WTC11 (cell line): ENCODE measurements around the gene KDM5B. TPM values are rescaled to one million over a fixed set of nuclear protein-coding genes. Genes with fewer than 3 reads are reported as not detected.

Source experiments
- ATAC-seq: fragments of 200-7000 bp; cut with Tn5 transposase; 2 replicates; pipeline ENCODE4 v1.10.0; 2021; ENCODE audit warnings: mild to moderate bottlenecking, moderate library complexity
- CTCF ChIA-PET: fragments of 300-600 bp; sonication (Branson Sonifier 250); formaldehyde crosslinking; loops from one replicate; lab custom pipeline; 2021; ENCODE audit warnings: antibody characterized with exemption; lab: Charles Lee
- POLR2A ChIA-PET: fragments of 350-600 bp; sonication (Branson Sonifier 250); formaldehyde crosslinking; loops from one replicate; lab custom pipeline; 2021; ENCODE audit warnings: antibody characterized with exemption; lab: Charles Lee
- DNase-seq: peaks from one replicate; pipeline ENCODE4 v3.0.0; 2021; ENCODE audit warnings: low spot score
- H3K27ac Mint-ChIP-seq: 2 replicates; pipeline ENCODE4 v1.8.0; 2021; ENCODE audit warnings: mixed read lengths
- H3K27me3 Mint-ChIP-seq: 2 replicates; pipeline ENCODE4 v1.8.0; 2021; ENCODE audit warnings: low read depth, mild to moderate bottlenecking, moderate library complexity, mixed read lengths
- H3K36me3 Mint-ChIP-seq: 2 replicates; pipeline ENCODE4 v1.8.0; 2021; ENCODE audit warnings: mixed read lengths
- H3K4me1 Mint-ChIP-seq: 2 replicates; pipeline ENCODE4 v1.8.0; 2022; ENCODE audit warnings: mixed read lengths
- H3K4me3 Mint-ChIP-seq: 2 replicates; pipeline ENCODE4 v1.8.0; 2021; ENCODE audit warnings: mild to moderate bottlenecking, moderate library complexity, mixed read lengths
- H3K9me3 Mint-ChIP-seq: 2 replicates; pipeline ENCODE4 v1.8.0; 2021; ENCODE audit warnings: mixed read lengths
- MXD4 ChIP-seq: fragments of 250-450 bp; sonication (Bioruptor Pico); IDR thresholded peaks from 2 replicates; pipeline ENCODE4 v1.8.0; 2021; ENCODE audit warnings: mild to moderate bottlenecking, moderate library complexity, borderline replicate concordance
- SOX15 ChIP-seq: fragments of 250-450 bp; sonication (Bioruptor Pico); IDR thresholded peaks from 2 replicates; pipeline ENCODE4 v1.9.0; 2021; ENCODE audit warnings: mild to moderate bottlenecking
- ZNF219 ChIP-seq: sonication (generic); formaldehyde crosslinking; IDR thresholded peaks from 2 replicates; pipeline ENCODE4 v1.8.0; 2023; ENCODE audit warnings: missing genetic modification reagents, mild to moderate bottlenecking, borderline replicate concordance
- ZNF232 ChIP-seq: sonication (generic); formaldehyde crosslinking; IDR thresholded peaks from 2 replicates; pipeline ENCODE4 v1.8.0; 2022; ENCODE audit warnings: mild to moderate bottlenecking, missing genetic modification reagents
- ZNF263 ChIP-seq: sonication (generic); formaldehyde crosslinking; IDR thresholded peaks from 2 replicates; pipeline ENCODE4 v1.8.1; 2022; ENCODE audit warnings: low read depth, mild to moderate bottlenecking, moderate library complexity, missing genetic modification reagents
- total RNA-seq: library from RNA; stranded (reverse); gene quantifications from 3 replicates; pipeline ENCODE4 v1.2.3, GENCODE V29; 2021
- TF ChIP-seq, protein P1 (sequence below): sonication (generic); formaldehyde crosslinking; IDR thresholded peaks from 2 replicates; pipeline ENCODE4 v1.8.1; 2023; ENCODE audit warnings: mild to moderate bottlenecking, missing genetic modification reagents
- TF ChIP-seq, protein P2 (sequence below): fragments of 250-450 bp; sonication (Bioruptor Pico); IDR thresholded peaks from 2 replicates; pipeline ENCODE4 v1.9.0; 2021; ENCODE audit warnings: mild to moderate bottlenecking
- TF ChIP-seq, protein P3 (sequence below): fragments of 250-450 bp; sonication (Bioruptor Pico); IDR thresholded peaks from 2 replicates; pipeline ENCODE4 v1.8.0; 2021; ENCODE audit warnings: mild to moderate bottlenecking
- TF ChIP-seq, protein P4 (sequence below): fragments of 250-450 bp; sonication (Bioruptor Pico); IDR thresholded peaks from 2 replicates; pipeline ENCODE4 v1.9.0; 2021; ENCODE audit warnings: mild to moderate bottlenecking
- TF ChIP-seq, protein P5 (sequence below): sonication (generic); formaldehyde crosslinking; IDR thresholded peaks from 2 replicates; pipeline ENCODE4 v1.8.0; 2022; ENCODE audit warnings: missing genetic modification reagents
- TF ChIP-seq, protein P6 (sequence below): sonication (generic); formaldehyde crosslinking; IDR thresholded peaks from 2 replicates; pipeline ENCODE4 v1.8.0; 2022; ENCODE audit warnings: mild to moderate bottlenecking, missing genetic modification reagents
- TF ChIP-seq, protein P7 (sequence below): fragments of 250-450 bp; sonication (Bioruptor Pico); conservative IDR thresholded peaks from 2 replicates; pipeline ENCODE4 v1.9.0; 2021; ENCODE audit warnings: mild to moderate bottlenecking

Gene KDM5B
- total RNA-seq, 1 experiment from 2014 or later = 222 TPM

DNA sequence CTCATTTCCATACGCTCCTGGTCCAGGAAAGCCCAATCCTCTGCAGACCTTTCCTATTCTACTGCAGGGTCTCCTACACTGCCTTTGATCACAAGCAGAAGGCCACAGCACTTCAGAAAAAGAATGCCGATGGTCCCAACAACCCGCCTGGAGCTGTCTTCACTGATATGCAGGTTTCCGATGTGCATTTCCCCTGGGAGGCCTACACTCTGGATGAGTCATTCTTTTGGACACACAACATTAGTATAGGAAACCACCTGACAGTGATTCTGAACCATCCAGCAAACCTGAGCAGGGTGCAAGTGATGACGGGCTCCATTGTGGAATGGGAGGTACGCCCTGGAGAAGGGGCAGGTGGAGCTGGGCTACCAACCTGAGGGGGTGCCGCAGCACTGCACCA, 17.5 kb upstream of the KDM5B start (continued):
- TF ChIP-seq, protein P1, sequence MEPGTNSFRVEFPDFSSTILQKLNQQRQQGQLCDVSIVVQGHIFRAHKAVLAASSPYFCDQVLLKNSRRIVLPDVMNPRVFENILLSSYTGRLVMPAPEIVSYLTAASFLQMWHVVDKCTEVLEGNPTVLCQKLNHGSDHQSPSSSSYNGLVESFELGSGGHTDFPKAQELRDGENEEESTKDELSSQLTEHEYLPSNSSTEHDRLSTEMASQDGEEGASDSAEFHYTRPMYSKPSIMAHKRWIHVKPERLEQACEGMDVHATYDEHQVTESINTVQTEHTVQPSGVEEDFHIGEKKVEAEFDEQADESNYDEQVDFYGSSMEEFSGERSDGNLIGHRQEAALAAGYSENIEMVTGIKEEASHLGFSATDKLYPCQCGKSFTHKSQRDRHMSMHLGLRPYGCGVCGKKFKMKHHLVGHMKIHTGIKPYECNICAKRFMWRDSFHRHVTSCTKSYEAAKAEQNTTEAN = no peak
- TF ChIP-seq, protein P2, sequence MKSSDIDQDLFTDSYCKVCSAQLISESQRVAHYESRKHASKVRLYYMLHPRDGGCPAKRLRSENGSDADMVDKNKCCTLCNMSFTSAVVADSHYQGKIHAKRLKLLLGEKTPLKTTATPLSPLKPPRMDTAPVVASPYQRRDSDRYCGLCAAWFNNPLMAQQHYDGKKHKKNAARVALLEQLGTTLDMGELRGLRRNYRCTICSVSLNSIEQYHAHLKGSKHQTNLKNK (CRISPR knock-in tag) = no peak

DNA sequence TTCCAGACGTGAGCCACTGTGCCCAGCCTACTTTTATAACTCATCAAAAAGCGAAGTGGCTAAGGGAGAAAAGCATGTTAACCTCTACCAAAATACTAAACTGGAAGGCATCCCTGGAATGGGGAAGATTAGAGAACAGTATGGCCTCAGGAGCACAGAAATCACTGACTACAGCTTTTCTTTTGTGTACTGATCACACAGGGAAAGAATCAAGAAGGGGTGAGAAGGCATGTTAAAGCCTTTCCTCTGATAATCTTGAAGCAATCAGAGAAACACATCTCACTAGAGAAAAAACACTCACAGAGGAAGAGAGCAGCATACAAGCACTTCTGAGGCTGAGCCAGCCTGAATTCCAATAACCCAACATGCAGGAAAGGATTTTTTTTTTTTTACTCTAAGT, 13.2 kb upstream of the KDM5B start:
- POLR2A ChIA-PET = no interaction called here
- CTCF ChIA-PET = no interaction called here

More for the DNA sequence above, 13.2 kb upstream of the KDM5B start:
- no peak for DNase-seq
- Mint-ChIP-seq H3K4me1 (no peaks in the 10 kb centered on the region; the same call in 1 of the 2 replicates), H3K4me3 (no peak overlapping the region)
- TF ChIP-seq, protein P3, sequence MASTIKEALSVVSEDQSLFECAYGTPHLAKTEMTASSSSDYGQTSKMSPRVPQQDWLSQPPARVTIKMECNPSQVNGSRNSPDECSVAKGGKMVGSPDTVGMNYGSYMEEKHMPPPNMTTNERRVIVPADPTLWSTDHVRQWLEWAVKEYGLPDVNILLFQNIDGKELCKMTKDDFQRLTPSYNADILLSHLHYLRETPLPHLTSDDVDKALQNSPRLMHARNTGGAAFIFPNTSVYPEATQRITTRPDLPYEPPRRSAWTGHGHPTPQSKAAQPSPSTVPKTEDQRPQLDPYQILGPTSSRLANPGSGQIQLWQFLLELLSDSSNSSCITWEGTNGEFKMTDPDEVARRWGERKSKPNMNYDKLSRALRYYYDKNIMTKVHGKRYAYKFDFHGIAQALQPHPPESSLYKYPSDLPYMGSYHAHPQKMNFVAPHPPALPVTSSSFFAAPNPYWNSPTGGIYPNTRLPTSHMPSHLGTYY (CRISPR knock-in tag) = no peak
- TF ChIP-seq, protein P2 (CRISPR knock-in tag) = no peak
- TF ChIP-seq ZNF263 (CRISPR knock-in tag) (no peak), ZNF219 (CRISPR knock-in tag) (no peak), SOX15 (CRISPR knock-in tag) (no peak), MXD4 (CRISPR knock-in tag) (no peak), ZNF232 (no peak)
- TF ChIP-seq, protein P4, sequence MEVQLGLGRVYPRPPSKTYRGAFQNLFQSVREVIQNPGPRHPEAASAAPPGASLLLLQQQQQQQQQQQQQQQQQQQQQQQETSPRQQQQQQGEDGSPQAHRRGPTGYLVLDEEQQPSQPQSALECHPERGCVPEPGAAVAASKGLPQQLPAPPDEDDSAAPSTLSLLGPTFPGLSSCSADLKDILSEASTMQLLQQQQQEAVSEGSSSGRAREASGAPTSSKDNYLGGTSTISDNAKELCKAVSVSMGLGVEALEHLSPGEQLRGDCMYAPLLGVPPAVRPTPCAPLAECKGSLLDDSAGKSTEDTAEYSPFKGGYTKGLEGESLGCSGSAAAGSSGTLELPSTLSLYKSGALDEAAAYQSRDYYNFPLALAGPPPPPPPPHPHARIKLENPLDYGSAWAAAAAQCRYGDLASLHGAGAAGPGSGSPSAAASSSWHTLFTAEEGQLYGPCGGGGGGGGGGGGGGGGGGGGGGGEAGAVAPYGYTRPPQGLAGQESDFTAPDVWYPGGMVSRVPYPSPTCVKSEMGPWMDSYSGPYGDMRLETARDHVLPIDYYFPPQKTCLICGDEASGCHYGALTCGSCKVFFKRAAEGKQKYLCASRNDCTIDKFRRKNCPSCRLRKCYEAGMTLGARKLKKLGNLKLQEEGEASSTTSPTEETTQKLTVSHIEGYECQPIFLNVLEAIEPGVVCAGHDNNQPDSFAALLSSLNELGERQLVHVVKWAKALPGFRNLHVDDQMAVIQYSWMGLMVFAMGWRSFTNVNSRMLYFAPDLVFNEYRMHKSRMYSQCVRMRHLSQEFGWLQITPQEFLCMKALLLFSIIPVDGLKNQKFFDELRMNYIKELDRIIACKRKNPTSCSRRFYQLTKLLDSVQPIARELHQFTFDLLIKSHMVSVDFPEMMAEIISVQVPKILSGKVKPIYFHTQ (CRISPR knock-in tag) = no peak
- TF ChIP-seq, protein P5, sequence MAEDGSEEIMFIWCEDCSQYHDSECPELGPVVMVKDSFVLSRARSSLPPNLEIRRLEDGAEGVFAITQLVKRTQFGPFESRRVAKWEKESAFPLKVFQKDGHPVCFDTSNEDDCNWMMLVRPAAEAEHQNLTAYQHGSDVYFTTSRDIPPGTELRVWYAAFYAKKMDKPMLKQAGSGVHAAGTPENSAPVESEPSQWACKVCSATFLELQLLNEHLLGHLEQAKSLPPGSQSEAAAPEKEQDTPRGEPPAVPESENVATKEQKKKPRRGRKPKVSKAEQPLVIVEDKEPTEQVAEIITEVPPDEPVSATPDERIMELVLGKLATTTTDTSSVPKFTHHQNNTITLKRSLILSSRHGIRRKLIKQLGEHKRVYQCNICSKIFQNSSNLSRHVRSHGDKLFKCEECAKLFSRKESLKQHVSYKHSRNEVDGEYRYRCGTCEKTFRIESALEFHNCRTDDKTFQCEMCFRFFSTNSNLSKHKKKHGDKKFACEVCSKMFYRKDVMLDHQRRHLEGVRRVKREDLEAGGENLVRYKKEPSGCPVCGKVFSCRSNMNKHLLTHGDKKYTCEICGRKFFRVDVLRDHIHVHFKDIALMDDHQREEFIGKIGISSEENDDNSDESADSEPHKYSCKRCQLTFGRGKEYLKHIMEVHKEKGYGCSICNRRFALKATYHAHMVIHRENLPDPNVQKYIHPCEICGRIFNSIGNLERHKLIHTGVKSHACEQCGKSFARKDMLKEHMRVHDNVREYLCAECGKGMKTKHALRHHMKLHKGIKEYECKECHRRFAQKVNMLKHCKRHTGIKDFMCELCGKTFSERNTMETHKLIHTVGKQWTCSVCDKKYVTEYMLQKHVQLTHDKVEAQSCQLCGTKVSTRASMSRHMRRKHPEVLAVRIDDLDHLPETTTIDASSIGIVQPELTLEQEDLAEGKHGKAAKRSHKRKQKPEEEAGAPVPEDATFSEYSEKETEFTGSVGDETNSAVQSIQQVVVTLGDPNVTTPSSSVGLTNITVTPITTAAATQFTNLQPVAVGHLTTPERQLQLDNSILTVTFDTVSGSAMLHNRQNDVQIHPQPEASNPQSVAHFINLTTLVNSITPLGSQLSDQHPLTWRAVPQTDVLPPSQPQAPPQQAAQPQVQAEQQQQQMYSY (CRISPR knock-in tag) = no peak
- TF ChIP-seq, protein P6, sequence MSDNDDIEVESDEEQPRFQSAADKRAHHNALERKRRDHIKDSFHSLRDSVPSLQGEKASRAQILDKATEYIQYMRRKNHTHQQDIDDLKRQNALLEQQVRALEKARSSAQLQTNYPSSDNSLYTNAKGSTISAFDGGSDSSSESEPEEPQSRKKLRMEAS (CRISPR knock-in tag) = no peak
- TF ChIP-seq, protein P7, sequence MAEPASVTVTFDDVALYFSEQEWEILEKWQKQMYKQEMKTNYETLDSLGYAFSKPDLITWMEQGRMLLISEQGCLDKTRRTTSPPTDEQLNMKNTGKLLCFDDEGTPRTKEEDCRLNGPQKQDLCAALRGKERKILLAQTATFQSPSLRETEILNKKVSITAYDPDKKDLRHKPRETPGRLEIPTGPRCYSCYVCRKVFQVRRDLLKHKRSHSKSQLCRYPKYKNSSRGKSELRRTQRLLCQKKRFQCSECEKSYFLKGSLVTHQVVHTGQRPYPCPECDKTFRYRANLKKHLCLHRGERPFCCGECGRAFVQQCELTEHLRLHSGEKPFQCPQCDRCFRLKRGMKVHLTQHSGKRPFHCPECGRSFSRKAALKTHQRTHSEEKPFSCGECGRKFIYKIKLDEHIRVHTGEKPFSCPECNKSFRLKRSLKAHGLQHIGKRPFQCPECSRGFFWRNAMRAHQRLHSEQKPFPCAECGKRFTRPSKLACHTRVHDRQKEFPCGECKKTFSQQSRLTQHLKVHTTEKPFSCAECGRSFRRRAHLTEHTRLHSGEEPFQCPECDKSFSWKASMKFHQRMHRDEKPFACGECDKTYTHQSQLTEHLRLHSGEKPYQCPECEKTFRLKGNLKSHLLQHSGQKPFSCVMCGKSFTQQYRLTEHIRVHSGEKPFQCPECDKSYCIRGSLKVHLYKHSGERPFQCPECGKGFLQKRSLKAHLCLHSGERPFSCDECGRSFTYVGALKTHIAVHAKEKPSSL = no peak
- TF ChIP-seq, all 79 proteins: peak for 0
- H3K27ac Mint-ChIP-seq = no peak overlapping the region
- ATAC-seq = no peak
- no peaks in the 10 kb centered on the region for H3K36me3 Mint-ChIP-seq
- H3K27me3 Mint-ChIP-seq = peaks cover 15% of the 10 kb centered on the region
- H3K9me3 Mint-ChIP-seq = no peaks in the 10 kb centered on the region
